ENCODE measurements around the gene CCDC148. TPM values are rescaled to one million over a fixed set of nuclear protein-coding genes. Genes with fewer than 3 reads are reported as not detected.
"Not testable (repeated sequence)": the region's sequence is repeated elsewhere in the genome, so short reads cannot be mapped to it uniquely, and the experiment has no call there.

Gene CCDC148
- total RNA-seq, 2 experiments from 2014 or later: not detected

GRCh38 chr2:158325031-158325781 is 131.3 kb downstream of the CCDC148 start:
- intact Hi-C loops (cut with micrococcal nuclease): no loop called here
- Mint-ChIP-seq H3K4me1 (ENCODE audit: low read depth) (no peaks in the 10 kb centered on the region), H3K9me3 (peaks cover 7% of the 10 kb centered on the region), H3K36me3 (ENCODE audit: low read depth) (no peaks in the 10 kb centered on the region), H3K27ac (no peak overlapping the region), H3K27me3 (ENCODE audit: low read depth) (no peaks in the 10 kb centered on the region), H3K4me3 (no peak overlapping the region)
- DNase-seq: no peak
- CTCF ChIA-PET: no interaction called here

- Mint-ChIP-seq H3K27ac (no peak overlapping the region), H3K27me3 (ENCODE audit: low read depth) (no peaks in the 10 kb centered on the region), H3K36me3 (ENCODE audit: low read depth) (no peaks in the 10 kb centered on the region), H3K4me3 (no peak overlapping the region), H3K4me1 (ENCODE audit: low read depth) (no peaks in the 10 kb centered on the region), H3K9me3 (peaks cover 5% of the 10 kb centered on the region)
- no peak for DNase-seq
- intact Hi-C loops (cut with micrococcal nuclease): no loop called here
- CTCF ChIA-PET: interaction anchor here (1.4 kb wide), 1 partner anchor 431 kb away, joined by 4 read pairs; no protein-coding TSS in a partner anchor
Observed at GRCh38 chr2:158323381-158323780, 133.2 kb downstream of the CCDC148 start.

- CTCF ChIA-PET: no interaction called here
- Mint-ChIP-seq H3K4me1 (ENCODE audit: low read depth) (no peaks in the 10 kb centered on the region), H3K4me3 (no peak overlapping the region), H3K36me3 (ENCODE audit: low read depth) (no peaks in the 10 kb centered on the region), H3K27me3 (ENCODE audit: low read depth) (peaks cover 3% of the 10 kb centered on the region), H3K9me3 (no peaks in the 10 kb centered on the region), H3K27ac (no peak overlapping the region)
- intact Hi-C loops (cut with micrococcal nuclease): no loop called here
- DNase-seq: no peak
Observed at GRCh38 chr2:158321264-158321663, 135.3 kb downstream of the CCDC148 start.

GRCh38 chr2:158319269-158319668 is 137.3 kb downstream of the CCDC148 start:
- Mint-ChIP-seq H3K4me1 (ENCODE audit: low read depth) (no peaks in the 10 kb centered on the region), H3K27ac (no peak overlapping the region), H3K9me3 (no peaks in the 10 kb centered on the region), H3K27me3 (ENCODE audit: low read depth) (peaks cover 12% of the 10 kb centered on the region), H3K4me3 (no peak overlapping the region), H3K36me3 (ENCODE audit: low read depth) (no peaks in the 10 kb centered on the region)
- DNase-seq: no peak
- intact Hi-C loops (cut with micrococcal nuclease): no loop called here
- CTCF ChIA-PET: interaction anchor here (0.6 to 0.7 kb wide), 2 partner anchors 275 to 426 kb away, joined by 3 read pairs; no protein-coding TSS in a partner anchor

- CTCF ChIA-PET: interaction anchor here (0.5 kb wide), 1 partner anchor 274 kb away, joined by 3 read pairs; no protein-coding TSS in a partner anchor
- intact Hi-C loops (cut with micrococcal nuclease): no loop called here
- Mint-ChIP-seq H3K27me3 (ENCODE audit: low read depth) (peaks cover 12% of the 10 kb centered on the region), H3K9me3 (no peaks in the 10 kb centered on the region), H3K27ac (no peak overlapping the region), H3K36me3 (ENCODE audit: low read depth) (no peaks in the 10 kb centered on the region), H3K4me3 (no peak overlapping the region), H3K4me1 (ENCODE audit: low read depth) (no peaks in the 10 kb centered on the region)
- DNase-seq: no peak
Observed at GRCh38 chr2:158317642-158318041, 138.9 kb downstream of the CCDC148 start.

GRCh38 chr2:158315803-158316414 is 140.6 kb downstream of the CCDC148 start:
- CTCF ChIA-PET: no interaction called here
- intact Hi-C loops (cut with micrococcal nuclease): no loop called here
- H3K27ac Mint-ChIP-seq: no peak overlapping the region
- H3K4me1 Mint-ChIP-seq (ENCODE audit: low read depth): no peaks in the 10 kb centered on the region
- DNase-seq: no peak
- H3K9me3 Mint-ChIP-seq: no peaks in the 10 kb centered on the region
- H3K27me3 Mint-ChIP-seq (ENCODE audit: low read depth): peaks cover 12% of the 10 kb centered on the region
- H3K36me3 Mint-ChIP-seq (ENCODE audit: low read depth): no peaks in the 10 kb centered on the region
- H3K4me3 Mint-ChIP-seq: no peak overlapping the region

GRCh38 chr2:158315000-158315399 is 141.6 kb downstream of the CCDC148 start:
- no peaks in the 10 kb centered on the region for H3K9me3 Mint-ChIP-seq
- CTCF ChIA-PET: no interaction called here
- DNase-seq: no peak
- no peak overlapping the region for H3K4me3 Mint-ChIP-seq
- peaks cover 12% of the 10 kb centered on the region for H3K27me3 Mint-ChIP-seq (ENCODE audit: low read depth)
- no peaks in the 10 kb centered on the region for H3K36me3 Mint-ChIP-seq (ENCODE audit: low read depth)
- H3K4me1 Mint-ChIP-seq (ENCODE audit: low read depth): no peaks in the 10 kb centered on the region
- intact Hi-C loops (cut with micrococcal nuclease): no loop called here
- H3K27ac Mint-ChIP-seq: no peak overlapping the region

GRCh38 chr2:158313734-158314133 is 142.8 kb downstream of the CCDC148 start:
- H3K9me3 Mint-ChIP-seq: no peaks in the 10 kb centered on the region
- H3K4me3 Mint-ChIP-seq: no peak overlapping the region
- H3K27ac Mint-ChIP-seq: no peak overlapping the region
- H3K36me3 Mint-ChIP-seq (ENCODE audit: low read depth): no peaks in the 10 kb centered on the region
- CTCF ChIA-PET: no interaction called here
- no peak for DNase-seq
- no peaks in the 10 kb centered on the region for H3K4me1 Mint-ChIP-seq (ENCODE audit: low read depth)
- H3K27me3 Mint-ChIP-seq (ENCODE audit: low read depth): peaks cover 12% of the 10 kb centered on the region
- intact Hi-C loops (cut with micrococcal nuclease): no loop called here

GRCh38 chr2:158312981-158313380 is 143.6 kb downstream of the CCDC148 start:
- CTCF ChIA-PET: no interaction called here
- Mint-ChIP-seq H3K36me3 (ENCODE audit: low read depth) (no peaks in the 10 kb centered on the region), H3K4me1 (ENCODE audit: low read depth) (no peaks in the 10 kb centered on the region), H3K4me3 (no peak overlapping the region), H3K27ac (no peak overlapping the region), H3K9me3 (no peaks in the 10 kb centered on the region), H3K27me3 (ENCODE audit: low read depth) (peaks cover 12% of the 10 kb centered on the region)
- intact Hi-C loops (cut with micrococcal nuclease): no loop called here
- no peak for DNase-seq

- not testable (repeated sequence) for H3K9me3 Mint-ChIP-seq; H3K27me3 Mint-ChIP-seq (ENCODE audit: low read depth)
Observed at GRCh38 chr2:158310407-158310806, 146.1 kb downstream of the CCDC148 start.

GRCh38 chr2:158305501-158305900 is 151.1 kb downstream of the CCDC148 start:
- CTCF ChIA-PET: no interaction called here
- no peaks in the 10 kb centered on the region for H3K4me1 Mint-ChIP-seq (ENCODE audit: low read depth)
- intact Hi-C loops (cut with micrococcal nuclease): no loop called here
- no peak for DNase-seq
- no peaks in the 10 kb centered on the region for H3K9me3 Mint-ChIP-seq
- no peak overlapping the region for H3K4me3 Mint-ChIP-seq
- H3K27me3 Mint-ChIP-seq (ENCODE audit: low read depth): no peaks in the 10 kb centered on the region
- H3K27ac Mint-ChIP-seq: no peak overlapping the region
- no peaks in the 10 kb centered on the region for H3K36me3 Mint-ChIP-seq (ENCODE audit: low read depth)

More at GRCh38 chr2:158310407-158310806, 146.1 kb downstream of the CCDC148 start:
- CTCF ChIA-PET; H3K27ac Mint-ChIP-seq; DNase-seq; H3K4me1 Mint-ChIP-seq (ENCODE audit: low read depth); H3K4me3 Mint-ChIP-seq; H3K36me3 Mint-ChIP-seq (ENCODE audit: low read depth); intact Hi-C loops (cut with micrococcal nuclease): not testable (repeated sequence)

- CTCF ChIA-PET: no interaction called here
Observed at GRCh38 chr2:158300394-158300793, 156.2 kb downstream of the CCDC148 start.

GRCh38 chr2:158297606-158298005 is 158.9 kb downstream of the CCDC148 start:
- Mint-ChIP-seq H3K27me3 (ENCODE audit: low read depth) (peaks cover 2% of the 10 kb centered on the region), H3K4me1 (ENCODE audit: low read depth) (no peaks in the 10 kb centered on the region), H3K9me3 (no peaks in the 10 kb centered on the region), H3K36me3 (ENCODE audit: low read depth) (no peaks in the 10 kb centered on the region), H3K27ac (no peak overlapping the region), H3K4me3 (no peak overlapping the region)
- intact Hi-C loops (cut with micrococcal nuclease): no loop called here
- DNase-seq: no peak
- CTCF ChIA-PET: no interaction called here

More at GRCh38 chr2:158300394-158300793, 156.2 kb downstream of the CCDC148 start:
- Mint-ChIP-seq H3K4me3 (no peak overlapping the region), H3K9me3 (no peaks in the 10 kb centered on the region), H3K27ac (no peak overlapping the region), H3K27me3 (ENCODE audit: low read depth) (peaks cover 2% of the 10 kb centered on the region), H3K4me1 (ENCODE audit: low read depth) (no peaks in the 10 kb centered on the region), H3K36me3 (ENCODE audit: low read depth) (no peaks in the 10 kb centered on the region)
- no peak for DNase-seq
- intact Hi-C loops (cut with micrococcal nuclease): no loop called here
